ENCODE data around the gene IQGAP2.
"Not testable (repeated sequence)": the region's sequence is repeated elsewhere in the genome, so short reads cannot be mapped to it uniquely, and the experiment has no call there.

IQGAP2 gene

DNA sequence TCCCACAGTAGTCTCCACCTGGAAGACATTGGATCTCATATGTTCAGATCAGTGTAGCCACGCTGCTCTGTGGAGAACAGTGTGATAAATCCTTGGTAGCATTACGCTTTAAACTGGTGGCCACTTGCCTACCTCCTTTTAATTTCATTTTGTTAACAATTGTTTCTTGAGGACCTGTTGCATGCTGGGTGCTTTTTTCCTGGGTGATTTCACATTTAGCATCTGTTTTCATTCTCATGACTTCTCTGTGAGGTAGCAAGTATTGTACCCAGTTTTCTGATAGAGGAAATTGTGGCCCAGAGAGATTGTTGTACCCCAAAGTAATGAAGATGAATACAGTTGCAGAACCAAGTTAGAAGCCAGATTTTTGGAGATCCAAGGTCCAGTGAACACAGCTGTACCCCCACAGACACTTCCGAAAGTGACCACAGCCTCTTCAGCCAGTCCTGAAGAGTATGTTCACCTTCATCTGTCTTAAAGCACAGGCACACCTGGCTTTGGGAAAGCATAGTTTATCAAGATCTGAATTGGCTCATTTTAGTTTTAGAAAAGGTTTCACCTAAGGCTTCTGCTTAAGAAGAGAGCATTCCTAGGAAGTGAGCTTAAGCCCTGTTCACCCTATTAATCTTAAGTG lies 144.9 kb downstream of the IQGAP2 start:
- Histone ChIP-seq H4K20me1 (ENCODE audit: low read depth, low read length) (no peaks in the 10 kb centered on the region), H3K9ac (ENCODE audit: low read length) (no peak overlapping the region), H3K27me3 (ENCODE audit: low read length) (no peaks in the 10 kb centered on the region), H3K9me2 (replicated peaks; ENCODE audit: insufficient read depth, low read length) (no peaks in the 10 kb centered on the region), H3K9me3 (ENCODE audit: insufficient read depth, low read length) (no peaks in the 10 kb centered on the region), H3F3A (ENCODE audit: insufficient read depth) (no peaks in the 10 kb centered on the region), H3K4me3 (ENCODE audit: insufficient read depth, low read length, poor library complexity, severe bottlenecking) (no peak overlapping the region), H3K27ac (ENCODE audit: low read depth, low read length) (no peak overlapping the region), H3K36me3 (ENCODE audit: low read length) (no peaks in the 10 kb centered on the region), H2AFZ (ENCODE audit: low read depth, low read length, severe bottlenecking) (no peak overlapping the region), H3K79me2 (ENCODE audit: insufficient read depth, low read length) (no peaks in the 10 kb centered on the region), H3K4me2 (ENCODE audit: low read depth, low read length, poor library complexity, severe bottlenecking) (no peak overlapping the region)
- TF ChIP-seq EZH2phosphoT487 (conservative IDR thresholded peaks at IDR 0.05; ENCODE audit: low read length), result no peak
- TF ChIP-seq, protein P1, sequence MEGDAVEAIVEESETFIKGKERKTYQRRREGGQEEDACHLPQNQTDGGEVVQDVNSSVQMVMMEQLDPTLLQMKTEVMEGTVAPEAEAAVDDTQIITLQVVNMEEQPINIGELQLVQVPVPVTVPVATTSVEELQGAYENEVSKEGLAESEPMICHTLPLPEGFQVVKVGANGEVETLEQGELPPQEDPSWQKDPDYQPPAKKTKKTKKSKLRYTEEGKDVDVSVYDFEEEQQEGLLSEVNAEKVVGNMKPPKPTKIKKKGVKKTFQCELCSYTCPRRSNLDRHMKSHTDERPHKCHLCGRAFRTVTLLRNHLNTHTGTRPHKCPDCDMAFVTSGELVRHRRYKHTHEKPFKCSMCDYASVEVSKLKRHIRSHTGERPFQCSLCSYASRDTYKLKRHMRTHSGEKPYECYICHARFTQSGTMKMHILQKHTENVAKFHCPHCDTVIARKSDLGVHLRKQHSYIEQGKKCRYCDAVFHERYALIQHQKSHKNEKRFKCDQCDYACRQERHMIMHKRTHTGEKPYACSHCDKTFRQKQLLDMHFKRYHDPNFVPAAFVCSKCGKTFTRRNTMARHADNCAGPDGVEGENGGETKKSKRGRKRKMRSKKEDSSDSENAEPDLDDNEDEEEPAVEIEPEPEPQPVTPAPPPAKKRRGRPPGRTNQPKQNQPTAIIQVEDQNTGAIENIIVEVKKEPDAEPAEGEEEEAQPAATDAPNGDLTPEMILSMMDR (IDR thresholded peaks at IDR 0.05; ENCODE audit: insufficient read depth, low read length, poor library complexity, severe bottlenecking), result no peak

DNA sequence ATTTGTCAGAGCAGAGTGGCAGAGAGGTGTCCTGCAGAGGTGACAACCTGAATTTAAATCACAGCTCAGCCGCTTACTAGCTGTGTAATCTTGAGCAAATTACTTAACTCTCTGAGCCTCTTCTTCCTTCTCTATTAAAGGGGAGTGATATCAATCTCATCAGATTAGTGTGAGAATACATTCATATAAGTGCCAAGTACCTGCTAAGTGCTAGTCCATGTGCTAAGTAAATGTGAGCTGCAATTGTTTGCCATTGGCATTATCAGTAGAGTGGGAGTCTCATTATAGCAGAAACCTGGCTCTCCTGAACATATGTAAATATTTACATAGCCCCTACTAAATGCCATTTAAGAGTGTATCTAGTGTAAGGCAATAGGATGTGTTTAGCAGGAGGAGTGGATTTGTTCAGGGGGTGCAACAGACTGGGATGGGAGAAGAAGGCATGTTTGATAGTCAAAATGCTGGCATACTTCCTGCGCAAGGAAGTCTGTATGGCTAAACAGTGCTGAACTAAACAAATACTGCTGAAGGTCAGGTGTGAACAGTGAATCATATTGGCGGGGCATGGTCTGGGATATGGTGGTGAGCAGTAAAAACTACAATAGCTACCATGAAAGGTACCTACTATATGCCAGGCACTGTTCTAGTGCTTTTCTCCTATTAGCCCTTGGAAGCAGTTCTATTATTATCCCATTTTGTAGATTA lies 145.6 kb downstream of the IQGAP2 start:
- Histone ChIP-seq H3K27ac (ENCODE audit: low read depth, low read length) (no peak overlapping the region), H3F3A (ENCODE audit: insufficient read depth) (no peaks in the 10 kb centered on the region), H2AFZ (ENCODE audit: low read depth, low read length, severe bottlenecking) (no peak overlapping the region), H3K4me2 (ENCODE audit: low read depth, low read length, poor library complexity, severe bottlenecking) (no peak overlapping the region), H3K36me3 (ENCODE audit: low read length) (no peaks in the 10 kb centered on the region), H3K9ac (ENCODE audit: low read length) (no peak overlapping the region), H3K79me2 (ENCODE audit: insufficient read depth, low read length) (no peaks in the 10 kb centered on the region), H3K9me3 (ENCODE audit: insufficient read depth, low read length) (no peaks in the 10 kb centered on the region), H3K9me2 (replicated peaks; ENCODE audit: insufficient read depth, low read length) (no peaks in the 10 kb centered on the region), H4K20me1 (ENCODE audit: low read depth, low read length) (no peaks in the 10 kb centered on the region), H3K4me3 (ENCODE audit: insufficient read depth, low read length, poor library complexity, severe bottlenecking) (no peak overlapping the region), H3K27me3 (ENCODE audit: low read length) (no peaks in the 10 kb centered on the region)
- TF ChIP-seq EZH2phosphoT487 (conservative IDR thresholded peaks at IDR 0.05; ENCODE audit: low read length), result no peak
- TF ChIP-seq, protein P1 (IDR thresholded peaks at IDR 0.05; ENCODE audit: insufficient read depth, low read length, poor library complexity, severe bottlenecking), result no peak

DNA sequence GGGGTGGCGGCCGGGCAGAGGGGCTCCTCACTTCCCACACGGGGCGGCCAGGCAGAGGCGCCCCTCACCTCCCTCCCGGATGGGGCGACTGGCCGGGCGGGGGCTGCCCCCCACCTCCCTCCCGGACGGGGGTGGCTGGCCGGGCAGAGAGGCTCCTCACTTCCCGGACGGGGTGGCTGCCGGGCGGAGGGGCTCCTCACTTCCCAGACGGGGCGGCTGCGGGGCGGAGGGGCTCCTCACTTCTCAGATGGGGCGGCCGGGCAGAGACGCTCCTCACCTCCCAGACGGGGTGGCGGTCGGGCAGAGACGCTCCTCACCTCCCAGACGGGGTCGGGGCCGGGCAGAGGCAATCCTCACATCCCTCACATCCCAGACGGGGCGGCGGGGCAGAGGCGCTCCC lies 147.8 kb downstream of the IQGAP2 start:
- not testable (repeated sequence) for H3K27ac ChIP-seq (ENCODE audit: low read depth, low read length); H3K4me3 ChIP-seq (ENCODE audit: insufficient read depth, low read length, poor library complexity, severe bottlenecking); H3K79me2 ChIP-seq (ENCODE audit: insufficient read depth, low read length); H4K20me1 ChIP-seq (ENCODE audit: low read depth, low read length); H3K9me2 ChIP-seq (replicated peaks; ENCODE audit: insufficient read depth, low read length); H3K36me3 ChIP-seq (ENCODE audit: low read length); H3K27me3 ChIP-seq (ENCODE audit: low read length); H3K9ac ChIP-seq (ENCODE audit: low read length); H2AFZ ChIP-seq (ENCODE audit: low read depth, low read length, severe bottlenecking); H3K4me2 ChIP-seq (ENCODE audit: low read depth, low read length, poor library complexity, severe bottlenecking); H3F3A ChIP-seq (ENCODE audit: insufficient read depth); H3K9me3 ChIP-seq (ENCODE audit: insufficient read depth, low read length)

DNA sequence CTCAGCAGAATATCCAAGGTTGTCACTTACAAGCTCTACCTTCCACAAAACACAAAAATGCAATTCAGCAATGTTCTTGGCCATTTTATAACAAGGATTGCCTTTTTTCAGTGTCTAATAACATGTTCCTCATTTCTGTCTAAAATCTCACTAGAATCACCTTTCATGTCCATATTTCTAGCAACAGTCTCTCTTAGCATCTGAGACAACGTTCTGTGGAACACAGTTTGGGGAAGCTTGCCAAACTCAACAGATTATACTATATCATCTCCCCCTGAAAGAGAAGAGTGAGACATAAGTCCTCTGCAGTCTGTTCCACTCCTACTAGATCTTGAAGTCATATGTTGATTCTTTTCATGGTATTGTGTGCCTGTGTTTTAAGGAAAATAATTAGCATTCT lies 149.5 kb downstream of the IQGAP2 start:
- no peaks in the 10 kb centered on the region for H3F3A ChIP-seq (ENCODE audit: insufficient read depth)
- TF ChIP-seq EZH2phosphoT487 (conservative IDR thresholded peaks at IDR 0.05; ENCODE audit: low read length), result no peak
- no peaks in the 10 kb centered on the region for H3K79me2 ChIP-seq (ENCODE audit: insufficient read depth, low read length)
- no peaks in the 10 kb centered on the region for H3K9me2 ChIP-seq (replicated peaks; ENCODE audit: insufficient read depth, low read length)
- H3K27ac ChIP-seq (ENCODE audit: low read depth, low read length), result no peak overlapping the region
- no peak overlapping the region for H3K4me3 ChIP-seq (ENCODE audit: insufficient read depth, low read length, poor library complexity, severe bottlenecking)
- no peak overlapping the region for H3K4me2 ChIP-seq (ENCODE audit: low read depth, low read length, poor library complexity, severe bottlenecking)
- H3K9ac ChIP-seq (ENCODE audit: low read length), result no peak overlapping the region
- no peaks in the 10 kb centered on the region for H3K36me3 ChIP-seq (ENCODE audit: low read length)
- no peak overlapping the region for H2AFZ ChIP-seq (ENCODE audit: low read depth, low read length, severe bottlenecking)
- H3K27me3 ChIP-seq (ENCODE audit: low read length), result no peaks in the 10 kb centered on the region
- H4K20me1 ChIP-seq (ENCODE audit: low read depth, low read length), result no peaks in the 10 kb centered on the region
- no peaks in the 10 kb centered on the region for H3K9me3 ChIP-seq (ENCODE audit: insufficient read depth, low read length)

Measured in SU-DHL-6 (cell line).